OCI-LY7 (cell line): Measurements from ENCODE around the gene LHFPL2. TPM values are rescaled to one million over a fixed set of nuclear protein-coding genes. Genes with fewer than 3 reads are reported as not detected.
"Not testable (repeated sequence)": the region's sequence is repeated elsewhere in the genome, so short reads cannot be mapped to it uniquely, and the experiment has no call there.

Experiments
- Bru-seq: library from RNA; stranded (reverse); fragments of 400-500 nt; gene quantifications from one replicate; lab custom pipeline; 2021; lab: Mats Ljungman, UMichigan
- BruChase-seq, 2 experiments: library from RNA; stranded (reverse); fragments of 400-500 nt; gene quantifications; one replicate each; lab custom pipeline; 2021; lab: Mats Ljungman, UMichigan
- BruUV-seq: library from RNA; stranded (reverse); fragments of 400-500 nt; replicated peaks from 2 replicates; lab custom pipeline; 2021; lab: Mats Ljungman, UMichigan
- CTCF ChIA-PET: fragments of 300-600 bp; sonication (Branson Sonifier 250); formaldehyde crosslinking; loops from one replicate; lab custom pipeline; 2022; ENCODE audit warnings: antibody characterized with exemption; ENCODE audit not compliant: unreplicated experiment; lab: Charles Lee
- POLR2A ChIA-PET: fragments of 300-600 bp; sonication (Branson Sonifier 250); formaldehyde crosslinking; loops from one replicate; lab custom pipeline; 2022; ENCODE audit warnings: antibody characterized with exemption; lab: Charles Lee
- DNase-seq: peaks from one replicate; pipeline ENCODE4 v3.0.0-alpha.2; 2015; ENCODE audit warnings: low spot score
- H2AFZ ChIP-seq: fragments of 200-600 bp; sonication (generic), shearing (Covaris generic); 2 replicates; pipeline ENCODE4 v1.6.1; 2014; ENCODE audit warnings: mild to moderate bottlenecking, antibody characterized with exemption, low read length, moderate library complexity
- H3K27ac ChIP-seq: fragments of 200-600 bp; sonication (generic); 2 replicates; pipeline ENCODE4 v1.5.1; 2014; ENCODE audit warnings: mixed run types, low read depth, mild to moderate bottlenecking, moderate library complexity, low read length, inconsistent platforms; ENCODE audit not compliant: poor library complexity, severe bottlenecking
- H3K36me3 ChIP-seq: fragments of 200-600 bp; sonication (generic); 2 replicates; pipeline ENCODE4 v1.6.1; 2014; ENCODE audit warnings: mild to moderate bottlenecking, antibody characterized with exemption, low read length, moderate library complexity, mixed read lengths; ENCODE audit not compliant: insufficient read depth
- H3K4me1 ChIP-seq: fragments of 200-600 bp; sonication (generic); 2 replicates; pipeline ENCODE4 v1.5.1; 2014; ENCODE audit warnings: mild to moderate bottlenecking, low read length; ENCODE audit not compliant: insufficient read depth, poor library complexity, severe bottlenecking
- H3K4me2 ChIP-seq: fragments of 200-600 bp; sonication (generic); 2 replicates; pipeline ENCODE4 v1.6.1; 2014; ENCODE audit warnings: mild to moderate bottlenecking, low read length
- H3K4me3 ChIP-seq: fragments of 200-600 bp; sonication (generic); 2 replicates; pipeline ENCODE4 v1.5.1; 2014; ENCODE audit warnings: mild to moderate bottlenecking, low read depth, low read length; ENCODE audit not compliant: poor library complexity, severe bottlenecking
- H3K79me2 ChIP-seq: fragments of 200-600 bp; sonication (generic); 2 replicates; pipeline ENCODE4 v1.6.1; 2016; ENCODE audit warnings: low read depth, mild to moderate bottlenecking, low read length, moderate library complexity, mixed read lengths; ENCODE audit not compliant: insufficient read depth
- H3K9me2 ChIP-seq: fragments of 200-600 bp; sonication (generic); 2 replicates; pipeline ENCODE4 v1.6.1; 2016; ENCODE audit warnings: mild to moderate bottlenecking, low read length, mixed read lengths; ENCODE audit not compliant: insufficient read depth
- H3K9me3 ChIP-seq: fragments of 200-600 bp; sonication (generic); 2 replicates; pipeline ENCODE4 v1.6.1; 2014; ENCODE audit warnings: mild to moderate bottlenecking, mixed run types, low read length, mixed read lengths
- H4K20me1 ChIP-seq: fragments of 200-600 bp; sonication (generic); 2 replicates; pipeline ENCODE4 v1.6.1; 2014; ENCODE audit warnings: mild to moderate bottlenecking, antibody characterized with exemption, low read length, moderate library complexity, mixed read lengths; ENCODE audit not compliant: insufficient read depth
- EZH2phosphoT487 ChIP-seq: fragments of 200-600 bp; sonication (generic); IDR thresholded peaks from 2 replicates; pipeline ENCODE4 v1.6.1; 2018; ENCODE audit warnings: low read depth, borderline replicate concordance, mild to moderate bottlenecking, mixed run types, antibody characterized with exemption, low read length, moderate library complexity, mixed read lengths
- intact Hi-C: fragments of 100-400 bp; cut with micrococcal nuclease; formaldehyde crosslinking; loops from one replicate; pipeline ENCODE4 v1.10.0; 2022; ENCODE audit not compliant: unreplicated experiment
- long read RNA-seq: library from polyadenylated mRNA; stranded (forward); transcript quantifications from one replicate; pipeline ENCODE4 v2.0.0, GENCODE V29; 2022
- total RNA-seq, 2 experiments: library from RNA; depleted of rRNA in 1 of 2; stranded (reverse); fragments of >200 nt in 1 of 2; shearing (Covaris generic) in 1 of 2; gene quantifications; 2 replicates each; pipeline ENCODE4 v1.2.3, GENCODE V29; 2014 to 2022
- TF ChIP-seq, protein P1 (sequence below): fragments of 200-600 bp; sonication (generic); conservative IDR thresholded peaks from 2 replicates; pipeline ENCODE4 v1.5.1; 2014; ENCODE audit warnings: mild to moderate bottlenecking, antibody characterized with exemption, low read length, moderate library complexity, mixed read lengths

LHFPL2 gene, protein sequence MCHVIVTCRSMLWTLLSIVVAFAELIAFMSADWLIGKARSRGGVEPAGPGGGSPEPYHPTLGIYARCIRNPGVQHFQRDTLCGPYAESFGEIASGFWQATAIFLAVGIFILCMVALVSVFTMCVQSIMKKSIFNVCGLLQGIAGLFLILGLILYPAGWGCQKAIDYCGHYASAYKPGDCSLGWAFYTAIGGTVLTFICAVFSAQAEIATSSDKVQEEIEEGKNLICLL
- total RNA-seq (2014; rRNA removed; shearing (Covaris generic)) (8.4 and 12.2 TPM in 2 replicates), total RNA-seq (2022) (23.5 and 24.0 TPM in 2 replicates), Bru-seq, nascent RNA (percentile 85 among the genes with signal in this experiment), BruChase-seq, experiment 1, labeled RNA remaining after a 6-hour chase (percentile 68 among the genes with signal in this experiment), BruChase-seq, experiment 2, labeled RNA remaining after a 2-hour chase (percentile 69 among the genes with signal in this experiment)
- long read RNA-seq, full-length matches to known transcripts: 3 of 25 reads
- long read RNA-seq, partial matches to known transcripts: 1 of 25 reads
- long read RNA-seq, other reads (novel, unspliced or antisense): 21 of 25 reads

DNA sequence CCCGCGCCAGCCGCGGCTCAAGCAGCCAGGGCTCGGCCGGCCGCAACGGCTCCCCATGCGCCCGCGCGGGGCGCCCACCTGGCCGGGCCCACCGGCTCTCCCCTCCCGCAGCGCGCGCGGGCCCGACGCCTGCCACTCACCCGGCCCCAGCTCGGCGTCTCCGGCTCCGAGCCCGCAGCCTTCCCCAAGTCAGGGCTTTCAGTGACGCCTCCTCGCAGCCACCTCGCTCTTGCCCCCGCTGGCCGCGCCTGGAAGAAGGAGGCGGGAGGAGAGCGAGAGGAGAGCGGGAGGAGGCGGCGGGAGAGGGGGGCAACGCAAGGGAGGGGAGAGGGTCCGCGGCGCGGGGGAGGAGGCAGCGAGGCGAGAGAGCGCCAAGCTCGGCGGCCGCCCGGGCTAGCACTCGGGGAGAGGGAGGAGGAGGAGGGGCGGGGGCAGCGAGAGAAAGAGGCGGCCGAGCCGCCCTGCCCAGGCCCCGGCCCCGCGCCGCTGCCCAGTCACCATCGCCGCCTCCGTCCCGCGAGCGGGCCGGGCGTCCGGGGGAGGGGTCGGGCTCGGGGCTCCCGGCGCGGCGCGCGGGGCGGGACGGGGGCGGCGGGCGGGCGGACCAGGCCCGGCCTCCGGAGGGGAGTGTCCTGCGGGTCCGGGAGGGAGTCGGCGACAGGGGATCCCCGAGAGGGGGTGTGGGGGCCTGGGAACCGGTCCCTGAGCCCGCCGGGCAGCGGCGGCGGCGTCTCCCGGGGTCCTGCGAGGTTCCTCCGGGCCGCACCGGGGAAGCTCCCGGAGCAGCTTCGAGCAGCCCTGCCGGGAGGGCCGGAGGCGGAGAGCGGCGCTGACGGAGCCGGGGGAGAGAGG, at the start of gene LHFPL2:
Gene LHFPL2 (minus strand): TSS at position 414 of the 852 bp plus-strand sequence. CDS start 138,559 bp downstream, outside the sequence.
- POLR2A ChIA-PET: interaction anchor here (1.0 to 3.0 kb wide), 3 partner anchors 11 to 85 kb away, joined by 3 to 12 read pairs (median 4); no protein-coding TSS in a partner anchor
- H3K79me2 ChIP-seq: peaks cover 20% of the 10 kb centered on the region; the same call in 1 of the 2 replicates
- H2AFZ ChIP-seq: peak within 1 kb of the TSS; percentile 66
- CTCF ChIA-PET: interaction anchor here (0.6 kb wide), 3 partner anchors 122 to 289 kb away, joined by 3 to 4 read pairs (median 3); no protein-coding TSS in a partner anchor
- H4K20me1 ChIP-seq: no peaks in the 10 kb centered on the region
- peaks cover 14% of the 10 kb centered on the region for H3K36me3 ChIP-seq
- peaks cover 31% of the 10 kb centered on the region for H3K4me1 ChIP-seq
- H3K4me3 ChIP-seq: peak within 1 kb of the TSS; percentile 77
- no peaks in the 10 kb centered on the region for H3K9me3 ChIP-seq
- peak within 1 kb of the TSS; percentile 20 for H3K27ac ChIP-seq
- intact Hi-C loops: loop anchor here (5.0 to 10.0 kb wide), 2 partner anchors 74 to 336 kb away; partner anchors contain the start of gene ARSB
- peak; percentile 75 for DNase-seq
- H3K9me2 ChIP-seq: no peaks in the 10 kb centered on the region
- H3K4me2 ChIP-seq: peak within 1 kb of the TSS; percentile 99
- TF ChIP-seq, protein P1, sequence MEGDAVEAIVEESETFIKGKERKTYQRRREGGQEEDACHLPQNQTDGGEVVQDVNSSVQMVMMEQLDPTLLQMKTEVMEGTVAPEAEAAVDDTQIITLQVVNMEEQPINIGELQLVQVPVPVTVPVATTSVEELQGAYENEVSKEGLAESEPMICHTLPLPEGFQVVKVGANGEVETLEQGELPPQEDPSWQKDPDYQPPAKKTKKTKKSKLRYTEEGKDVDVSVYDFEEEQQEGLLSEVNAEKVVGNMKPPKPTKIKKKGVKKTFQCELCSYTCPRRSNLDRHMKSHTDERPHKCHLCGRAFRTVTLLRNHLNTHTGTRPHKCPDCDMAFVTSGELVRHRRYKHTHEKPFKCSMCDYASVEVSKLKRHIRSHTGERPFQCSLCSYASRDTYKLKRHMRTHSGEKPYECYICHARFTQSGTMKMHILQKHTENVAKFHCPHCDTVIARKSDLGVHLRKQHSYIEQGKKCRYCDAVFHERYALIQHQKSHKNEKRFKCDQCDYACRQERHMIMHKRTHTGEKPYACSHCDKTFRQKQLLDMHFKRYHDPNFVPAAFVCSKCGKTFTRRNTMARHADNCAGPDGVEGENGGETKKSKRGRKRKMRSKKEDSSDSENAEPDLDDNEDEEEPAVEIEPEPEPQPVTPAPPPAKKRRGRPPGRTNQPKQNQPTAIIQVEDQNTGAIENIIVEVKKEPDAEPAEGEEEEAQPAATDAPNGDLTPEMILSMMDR: 0 out of 2 replicates have a peak, but pooled peaks have one; percentile 39
- no peak for TF ChIP-seq EZH2phosphoT487
- no TSS peak for BruUV-seq

DNA sequence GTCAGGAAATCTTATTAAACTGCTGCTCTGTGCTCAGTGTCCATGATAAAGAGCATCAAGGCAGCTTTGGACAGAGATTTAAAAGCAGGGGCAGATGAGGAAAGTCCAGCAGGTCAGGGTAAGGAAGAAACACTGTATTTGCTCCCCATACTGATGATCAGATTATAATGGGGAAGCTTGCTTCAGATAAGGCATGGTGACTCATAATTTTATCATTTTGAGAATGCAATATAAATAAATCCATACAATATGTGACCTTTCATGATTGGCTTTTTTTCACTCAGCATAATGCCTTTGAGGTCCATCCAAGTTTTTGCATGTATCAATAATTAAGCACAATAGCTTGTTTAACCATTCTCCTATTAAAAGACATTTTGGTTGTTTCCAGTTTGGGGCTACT, 48.1 kb upstream of the LHFPL2 start:
- no TSS peak for BruUV-seq
- POLR2A ChIA-PET: interaction anchor here (1.0 kb wide), 1 partner anchor 22 kb away, joined by 3 read pairs; no protein-coding TSS in a partner anchor
- Histone ChIP-seq H3K4me1 (peaks cover 13% of the 10 kb centered on the region), H3K79me2 (no peaks in the 10 kb centered on the region), H3K36me3 (peaks cover 46% of the 10 kb centered on the region), H3K4me2 (no peak overlapping the region), H3K4me3 (no peak overlapping the region), H2AFZ (no peak overlapping the region), H4K20me1 (no peaks in the 10 kb centered on the region), H3K9me2 (no peaks in the 10 kb centered on the region), H3K9me3 (peaks cover 24% of the 10 kb centered on the region; the same call in 1 of the 2 replicates), H3K27ac (no peak overlapping the region)
- no peak for DNase-seq
- TF ChIP-seq, protein P1: no peak
- no peak for TF ChIP-seq EZH2phosphoT487
- CTCF ChIA-PET: no interaction called here
- intact Hi-C loops: no loop called here

DNA sequence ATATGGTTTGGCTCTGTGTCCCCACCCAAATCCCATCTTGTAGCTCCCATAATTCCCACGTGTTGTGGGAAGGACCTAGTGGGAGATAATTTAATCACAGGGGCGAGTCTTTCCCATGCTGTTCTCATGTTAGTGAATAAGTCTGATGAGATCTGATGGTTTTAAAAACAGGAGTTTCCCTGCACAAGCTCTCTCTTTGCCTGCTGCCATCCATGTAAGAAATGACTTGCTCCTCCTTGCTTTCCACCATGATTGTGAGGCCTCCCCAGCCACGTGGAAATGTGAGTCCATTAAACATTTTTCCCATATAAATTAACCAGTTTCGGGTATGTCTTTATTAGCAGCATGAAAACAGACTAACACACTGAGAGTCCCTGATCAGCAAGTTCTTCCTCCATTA, 47.5 kb upstream of the LHFPL2 start:
- POLR2A ChIA-PET: not testable (repeated sequence)

More for the DNA sequence above, 47.5 kb upstream of the LHFPL2 start:
- DNase-seq, H3K4me2 ChIP-seq, H2AFZ ChIP-seq, H3K4me3 ChIP-seq, intact Hi-C loops, H3K9me2 ChIP-seq, H3K79me2 ChIP-seq, CTCF ChIA-PET, H4K20me1 ChIP-seq, H3K27ac ChIP-seq, BruUV-seq: not testable (repeated sequence)
- Histone ChIP-seq H3K4me1 (peaks cover 19% of the 10 kb centered on the region), H3K9me3 (peaks cover 24% of the 10 kb centered on the region; the same call in 1 of the 2 replicates), H3K36me3 (peaks cover 46% of the 10 kb centered on the region)
